Measurements from ENCODE around the gene CD8A. TPM values are rescaled to one million over a fixed set of nuclear protein-coding genes. Genes with fewer than 3 reads are reported as not detected.

Gene CD8A
- total and polyA plus RNA-seq, 8 donors: 1.2 to 24.9 (median 3.8) TPM; not detected in 2

DNA sequence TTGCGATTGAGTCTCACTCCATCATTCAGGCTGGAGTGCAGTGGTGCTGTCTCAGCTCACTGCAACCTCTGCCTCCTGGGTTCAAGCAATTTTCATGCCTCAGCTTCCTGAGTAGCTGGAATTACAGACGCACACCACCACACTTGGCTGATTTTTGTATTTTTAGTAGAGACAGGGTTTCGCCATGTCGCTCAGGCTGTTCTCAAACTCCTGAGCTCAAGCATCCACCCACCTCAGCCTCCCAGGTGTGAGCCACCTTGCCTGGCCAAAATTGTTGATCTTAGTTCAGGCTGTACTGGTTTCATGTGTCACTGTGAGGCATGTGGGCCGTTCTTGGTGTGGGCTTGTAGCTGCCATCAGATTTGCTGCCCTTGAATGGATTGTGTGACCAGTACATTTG lies 18.1 kb downstream of the CD8A start:
- no peaks in the 10 kb centered on the region for H3K27me3 ChIP-seq
- H3K27ac ChIP-seq: no peak overlapping the region
- TF ChIP-seq, protein P1, sequence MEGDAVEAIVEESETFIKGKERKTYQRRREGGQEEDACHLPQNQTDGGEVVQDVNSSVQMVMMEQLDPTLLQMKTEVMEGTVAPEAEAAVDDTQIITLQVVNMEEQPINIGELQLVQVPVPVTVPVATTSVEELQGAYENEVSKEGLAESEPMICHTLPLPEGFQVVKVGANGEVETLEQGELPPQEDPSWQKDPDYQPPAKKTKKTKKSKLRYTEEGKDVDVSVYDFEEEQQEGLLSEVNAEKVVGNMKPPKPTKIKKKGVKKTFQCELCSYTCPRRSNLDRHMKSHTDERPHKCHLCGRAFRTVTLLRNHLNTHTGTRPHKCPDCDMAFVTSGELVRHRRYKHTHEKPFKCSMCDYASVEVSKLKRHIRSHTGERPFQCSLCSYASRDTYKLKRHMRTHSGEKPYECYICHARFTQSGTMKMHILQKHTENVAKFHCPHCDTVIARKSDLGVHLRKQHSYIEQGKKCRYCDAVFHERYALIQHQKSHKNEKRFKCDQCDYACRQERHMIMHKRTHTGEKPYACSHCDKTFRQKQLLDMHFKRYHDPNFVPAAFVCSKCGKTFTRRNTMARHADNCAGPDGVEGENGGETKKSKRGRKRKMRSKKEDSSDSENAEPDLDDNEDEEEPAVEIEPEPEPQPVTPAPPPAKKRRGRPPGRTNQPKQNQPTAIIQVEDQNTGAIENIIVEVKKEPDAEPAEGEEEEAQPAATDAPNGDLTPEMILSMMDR (IDR thresholded peaks at IDR 0.05): no peak
- TF ChIP-seq POLR2A (IDR thresholded peaks at IDR 0.05) (no peak), POLR2AphosphoS5 (IDR thresholded peaks at IDR 0.05) (no peak), EP300 (IDR thresholded peaks at IDR 0.05) (no peak)
- 65 to 89% (median 69%) methylated on average over 5 of the region's 5 CpGs for WGBS, 5 donors
- no peaks in the 10 kb centered on the region for H3K9me3 ChIP-seq
- intact Hi-C loops (cut with DNase I; ENCODE audit: low total_unique reads): loop anchor here (10.0 kb wide), 1 partner anchor 68 kb away; no protein-coding TSS in a partner anchor
- peaks cover 35 to 96% (median 92%) of the 10 kb centered on the region in 4 donors for H3K36me3 ChIP-seq
- no peak overlapping the region for H3K4me3 ChIP-seq
- DNase-seq: no peak
- no peaks in the 10 kb centered on the region for H3K4me1 ChIP-seq

DNA sequence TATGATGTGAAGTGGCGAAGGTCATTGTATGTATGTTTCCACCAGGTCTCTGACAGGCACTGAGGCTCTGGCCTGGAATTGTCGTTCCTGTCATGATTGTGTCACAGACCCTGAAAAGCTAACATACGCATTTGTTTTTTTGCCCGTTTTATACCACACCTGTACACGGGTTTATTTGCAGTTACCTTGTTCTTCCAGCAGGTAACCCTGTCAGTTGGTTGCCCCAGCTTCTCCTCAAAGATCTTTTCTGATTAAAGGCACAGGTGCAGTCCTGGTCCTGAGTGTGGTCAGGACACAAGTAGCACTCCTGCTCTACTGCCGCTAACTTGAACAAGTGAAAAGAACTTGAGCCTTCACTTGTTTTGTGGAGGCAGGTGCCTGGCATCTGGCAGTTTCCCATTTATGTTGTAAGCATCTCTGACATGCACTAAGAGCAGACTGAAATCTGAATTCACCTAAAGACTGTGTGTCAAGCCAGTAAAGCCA lies 19.9 kb downstream of the CD8A start:
- 74 to 87% (median 82%) methylated on average over 6 of the region's 6 CpGs for WGBS, 5 donors
- intact Hi-C loops (cut with DNase I; ENCODE audit: low total_unique reads): loop anchor here (10.0 kb wide), 1 partner anchor 66 kb away; no protein-coding TSS in a partner anchor
- DNase-seq: no peak
- Histone ChIP-seq H3K4me3 (no peak overlapping the region), H3K27me3 (no peaks in the 10 kb centered on the region), H3K27ac (no peak overlapping the region), H3K4me1 (no peaks in the 10 kb centered on the region), H3K9me3 (no peaks in the 10 kb centered on the region), H3K36me3 (peaks cover 38 to 100% (median 95%) of the 10 kb centered on the region in 4 donors)
- TF ChIP-seq, protein P1 (IDR thresholded peaks at IDR 0.05): no peak

DNA sequence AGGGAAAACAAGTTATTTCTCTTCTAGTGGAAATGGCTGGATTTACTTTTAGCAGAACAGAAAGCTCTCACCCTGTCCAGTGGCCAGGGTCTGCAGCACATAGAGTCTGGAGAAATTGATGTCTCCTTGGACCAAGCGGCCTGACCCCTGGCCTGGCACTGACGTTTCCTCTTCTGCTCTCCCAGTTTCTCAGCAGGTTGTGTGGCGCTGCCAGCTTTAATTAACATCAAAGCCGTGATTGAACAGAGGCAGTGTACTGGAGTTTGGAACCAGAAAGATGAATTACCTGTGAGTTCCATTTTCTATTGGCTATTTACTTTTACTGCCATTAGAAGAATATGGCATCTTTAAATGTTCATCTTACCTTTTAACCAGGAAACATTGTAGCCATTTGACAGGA lies 20.9 kb downstream of the CD8A start:
- WGBS, 5 donors: 79 to 89% (median 85%) methylated on average over 4 of the region's 4 CpGs
- TF ChIP-seq POLR2AphosphoS5 (IDR thresholded peaks at IDR 0.05): no peak
- TF ChIP-seq, protein P1 (IDR thresholded peaks at IDR 0.05): no peak
- no peak for TF ChIP-seq POLR2A (IDR thresholded peaks at IDR 0.05)
- TF ChIP-seq EP300 (IDR thresholded peaks at IDR 0.05): no peak

GRCh38 chr2:86768189-86768949 lies 22.3 kb downstream of the CD8A start:
- Histone ChIP-seq H3K4me3 (no peak overlapping the region), H3K9me3 (no peaks in the 10 kb centered on the region), H3K36me3 (peaks cover 33 to 82% (median 79%) of the 10 kb centered on the region in 4 donors), H3K27me3 (no peaks in the 10 kb centered on the region), H3K27ac (no peak overlapping the region), H3K4me1 (peaks cover 0 to 7% (median 0%) of the 10 kb centered on the region in 4 donors)
- intact Hi-C loops (cut with DNase I; ENCODE audit: low total_unique reads): no loop called here
- TF ChIP-seq POLR2AphosphoS5 (IDR thresholded peaks at IDR 0.05) (no peak), POLR2A (IDR thresholded peaks at IDR 0.05) (no peak), EP300 (IDR thresholded peaks at IDR 0.05) (no peak)
- TF ChIP-seq, protein P1 (IDR thresholded peaks at IDR 0.05): no peak
- no peak for DNase-seq
- WGBS, 5 donors: 79 to 94% (median 89%) methylated on average over 5 of the region's 5 CpGs

More for the DNA sequence above, 20.9 kb downstream of the CD8A start:
- no peaks in the 10 kb centered on the region for H3K9me3 ChIP-seq
- DNase-seq: no peak
- peaks cover 37 to 96% (median 93%) of the 10 kb centered on the region in 4 donors for H3K36me3 ChIP-seq
- no peaks in the 10 kb centered on the region for H3K27me3 ChIP-seq
- intact Hi-C loops (cut with DNase I; ENCODE audit: low total_unique reads): loop anchor here (10.0 kb wide), 1 partner anchor 65 kb away; no protein-coding TSS in a partner anchor
- H3K4me1 ChIP-seq: no peaks in the 10 kb centered on the region
- H3K27ac ChIP-seq: no peak overlapping the region
- no peak overlapping the region for H3K4me3 ChIP-seq

Data from stomach (tissue), 9 donors.